Sigmoid colon (tissue), 7 donors: ENCODE data around the gene CPEB3. TPM values are rescaled to one million over a fixed set of nuclear protein-coding genes. Genes with fewer than 3 reads are reported as not detected.

ENCODE experiments used
- DNase-seq: peaks from one replicate; pipeline ENCODE4 v3.0.0-alpha.2; 2019
- H3K27ac ChIP-seq, 4 donors: fragments of 200-600 bp; sonication (generic); one replicate each; pipeline ENCODE4 v1.5.1; 2016 to 2019; ENCODE audit warnings: mild to moderate bottlenecking in 1 of 4
- H3K27me3 ChIP-seq, 3 donors: fragments of 200-600 bp; sonication (generic); one replicate each; pipeline ENCODE4 v1.5.1; 2019; ENCODE audit warnings: mild to moderate bottlenecking in 1 of 3
- H3K36me3 ChIP-seq, 4 donors: fragments of 200-600 bp; sonication (generic); one replicate each; pipeline ENCODE4 v1.5.1; 2016 to 2019
- H3K4me1 ChIP-seq, 4 donors: fragments of 200-600 bp; sonication (generic); one replicate each; pipeline ENCODE4 v1.5.1; 2017 to 2019
- H3K4me3 ChIP-seq, 4 donors: fragments of 200-600 bp; sonication (generic); one replicate each; pipeline ENCODE4 v1.5.1; 2017 to 2019; ENCODE audit warnings: mild to moderate bottlenecking in 2 of 4, moderate library complexity in 1 of 4
- H3K9me3 ChIP-seq, 4 donors: fragments of 200-600 bp in 3 of 4; sonication (generic) in 3 of 4; one replicate each; pipeline versions ENCODE4 v1.5.1 to v1.6.1; 2013 to 2019
- CTCF ChIP-seq, 4 experiments: fragments of 450-650 bp in 3 of 4; fragments of 200-600 bp in 1 of 4; IDR thresholded peaks; one replicate each; pipeline ENCODE4 v1.5.1; 2016 to 2019; ENCODE audit warnings: antibody characterized with exemption in 4 of 4, mild to moderate bottlenecking in 3 of 4, moderate library complexity in 2 of 4
- EP300 ChIP-seq, 4 donors: sonication (generic); formaldehyde crosslinking; IDR thresholded peaks; one replicate each; pipeline ENCODE4 v1.6.1; 2017; ENCODE audit warnings: antibody characterized with exemption in 4 of 4
- POLR2A ChIP-seq, 2 donors: fragments of 450-650 bp; IDR thresholded peaks; one replicate each; pipeline ENCODE4 v1.6.1; 2016; ENCODE audit warnings: antibody characterized with exemption in 2 of 2, mild to moderate bottlenecking in 2 of 2, moderate library complexity in 2 of 2
- POLR2AphosphoS5 ChIP-seq, 4 donors: sonication (generic); formaldehyde crosslinking; IDR thresholded peaks; one replicate each; pipeline ENCODE4 v1.6.1; 2017; ENCODE audit warnings: antibody characterized with exemption in 4 of 4
- WGBS, 2 donors: extraction: QIAGEN DNeasy Blood & Tissue Kit; methylation state at CpG; one replicate each; pipeline ENCODE4 v1.1.7; 2013; 5-methylcytosine and 5-hydroxymethylcytosine counted together
- intact Hi-C: fragments of 100-400 bp; cut with DNase I; formaldehyde crosslinking; loops from one replicate; pipeline ENCODE4 v1.15.1; 2023
- polyA plus RNA-seq, 3 donors: library from polyadenylated mRNA; stranded (reverse); fragments of 200-250 nt; gene quantifications; one replicate each; pipeline ENCODE4 v1.2.3, GENCODE V29; 2013
- total RNA-seq, 4 donors: library from RNA; depleted of rRNA; stranded (reverse); fragments of >200 nt; gene quantifications; one replicate each; pipeline ENCODE4 v1.1.0, GENCODE V29; 2016
- donor health status: healthy with polysubstance abuse.
- donor health status: Bipolar disorder and iron deficiency.
- donor health status: healthy.

CPEB3 gene
- total and polyA plus RNA-seq, 7 donors: 1.6 to 7.7 (median 6.6) TPM

GRCh38 chr10:92081641-92082040 is 209.2 kb downstream of the CPEB3 start:
- H3K36me3 ChIP-seq: peaks cover 12 to 24% (median 17%) of the 10 kb centered on the region in 4 donors
- intact Hi-C loops: no loop called here
- no peak overlapping the region for H3K27ac ChIP-seq
- no peaks in the 10 kb centered on the region for H3K9me3 ChIP-seq
- H3K4me3 ChIP-seq: no peak overlapping the region
- H3K4me1 ChIP-seq: peaks cover 0 to 24% (median 14%) of the 10 kb centered on the region in 4 donors
- TF ChIP-seq POLR2AphosphoS5 (IDR thresholded peaks at IDR 0.05) (no peak), POLR2A (IDR thresholded peaks at IDR 0.05) (no peak), CTCF (IDR thresholded peaks at IDR 0.05) (no peak), EP300 (IDR thresholded peaks at IDR 0.05) (no peak)
- H3K27me3 ChIP-seq: no peaks in the 10 kb centered on the region
- DNase-seq: no peak

GRCh38 chr10:92080244-92080643 is 210.6 kb downstream of the CPEB3 start:
- Histone ChIP-seq H3K4me1 (peaks cover 0 to 24% (median 14%) of the 10 kb centered on the region in 4 donors), H3K36me3 (peaks cover 12 to 29% (median 17%) of the 10 kb centered on the region in 4 donors), H3K9me3 (no peaks in the 10 kb centered on the region), H3K4me3 (no peak overlapping the region), H3K27ac (no peak overlapping the region), H3K27me3 (no peaks in the 10 kb centered on the region)
- TF ChIP-seq POLR2A (IDR thresholded peaks at IDR 0.05) (no peak), CTCF (IDR thresholded peaks at IDR 0.05) (no peak), EP300 (IDR thresholded peaks at IDR 0.05) (no peak), POLR2AphosphoS5 (IDR thresholded peaks at IDR 0.05) (no peak)
- intact Hi-C loops: no loop called here
- 98 to 99% methylated on average over 3 of the region's 3 CpGs for WGBS, 2 donors
- no peak for DNase-seq

GRCh38 chr10:92079003-92079402 is 211.9 kb downstream of the CPEB3 start:
- peaks cover 12 to 37% (median 17%) of the 10 kb centered on the region in 4 donors for H3K36me3 ChIP-seq
- H3K4me3 ChIP-seq: no peak overlapping the region
- no peak overlapping the region for H3K27ac ChIP-seq
- no peak for DNase-seq
- H3K9me3 ChIP-seq: no peaks in the 10 kb centered on the region
- no peaks in the 10 kb centered on the region for H3K27me3 ChIP-seq
- intact Hi-C loops: no loop called here
- peaks cover 0 to 19% (median 13%) of the 10 kb centered on the region in 4 donors for H3K4me1 ChIP-seq
- no peak for TF ChIP-seq CTCF (IDR thresholded peaks at IDR 0.05)
- no peak for TF ChIP-seq POLR2AphosphoS5 (IDR thresholded peaks at IDR 0.05)
- no peak for TF ChIP-seq POLR2A (IDR thresholded peaks at IDR 0.05)
- TF ChIP-seq EP300 (IDR thresholded peaks at IDR 0.05): no peak
- WGBS, 2 donors: 97% methylated on average over 6 of the region's 6 CpGs

GRCh38 chr10:92076722-92077121 is 214.2 kb downstream of the CPEB3 start:
- no peak for DNase-seq
- no peaks in the 10 kb centered on the region for H3K27me3 ChIP-seq
- H3K27ac ChIP-seq: no peak overlapping the region
- no peaks in the 10 kb centered on the region for H3K4me1 ChIP-seq
- no peaks in the 10 kb centered on the region for H3K9me3 ChIP-seq
- no peak overlapping the region for H3K4me3 ChIP-seq
- peaks cover 12 to 37% (median 17%) of the 10 kb centered on the region in 4 donors for H3K36me3 ChIP-seq
- intact Hi-C loops: no loop called here
- TF ChIP-seq POLR2A (IDR thresholded peaks at IDR 0.05) (no peak), EP300 (IDR thresholded peaks at IDR 0.05) (no peak), CTCF (IDR thresholded peaks at IDR 0.05) (no peak), POLR2AphosphoS5 (IDR thresholded peaks at IDR 0.05) (no peak)

- Histone ChIP-seq H3K4me1 (no peaks in the 10 kb centered on the region), H3K27me3 (no peaks in the 10 kb centered on the region), H3K4me3 (no peak overlapping the region), H3K9me3 (no peaks in the 10 kb centered on the region), H3K27ac (no peak overlapping the region), H3K36me3 (peaks cover 7 to 31% (median 14%) of the 10 kb centered on the region in 4 donors)
- no peak for DNase-seq
- TF ChIP-seq EP300 (IDR thresholded peaks at IDR 0.05): no peak
- TF ChIP-seq POLR2AphosphoS5 (IDR thresholded peaks at IDR 0.05): no peak
- TF ChIP-seq CTCF (IDR thresholded peaks at IDR 0.05): no peak
- TF ChIP-seq POLR2A (IDR thresholded peaks at IDR 0.05): no peak
- intact Hi-C loops: no loop called here
Observed at GRCh38 chr10:92075829-92076228, 215.0 kb downstream of the CPEB3 start.
